Body of pancreas (tissue), 4 donors: Measurements from ENCODE around the gene COL23A1.

Experiments
- POLR2A ChIP-seq, 3 donors: fragments of 450-650 bp; IDR thresholded peaks; one replicate each; pipeline ENCODE4 v1.6.1; 2016; ENCODE audit warnings: antibody characterized with exemption in 3 of 3, mild to moderate bottlenecking in 2 of 3
- TF ChIP-seq, protein P1 (sequence below), 7 experiments: fragments of 450-650 bp in 4 of 7; fragments of 200-600 bp in 3 of 7; sonication (generic) in 3 of 7; IDR thresholded peaks; one replicate each; pipeline ENCODE4 v1.5.1; 2016 to 2019; ENCODE audit warnings: antibody characterized with exemption in 7 of 7

DNA sequence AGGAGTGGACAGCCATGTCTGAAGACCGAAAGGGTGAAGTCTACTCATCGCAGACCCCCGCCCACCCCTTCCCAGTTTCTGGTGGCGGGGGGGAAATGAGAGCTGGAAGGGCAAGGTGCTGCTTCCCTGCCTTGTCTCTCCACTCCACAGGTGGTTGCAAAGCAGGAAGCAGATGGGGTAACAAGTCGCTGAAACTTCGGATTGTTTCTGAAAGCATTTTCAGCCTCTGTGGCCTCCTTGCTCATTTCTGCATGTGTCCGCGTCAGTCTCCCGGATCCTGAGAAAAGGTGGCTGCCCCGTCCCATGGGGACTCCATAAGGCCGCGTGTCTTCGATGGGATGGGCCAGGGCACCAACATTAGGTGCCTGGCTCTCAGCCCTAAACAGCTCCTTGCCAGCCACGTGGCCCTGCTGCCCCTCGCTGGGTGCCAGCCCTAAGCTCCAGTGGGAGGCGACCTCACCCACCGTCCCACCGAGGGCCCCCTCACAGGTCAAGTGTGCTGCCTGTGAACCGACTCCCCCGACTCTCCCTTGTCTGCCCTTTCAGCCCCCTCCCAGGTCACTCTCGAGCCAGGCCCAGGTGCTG is 358.6 kb downstream of the COL23A1 start:
- TF ChIP-seq, protein P1, sequence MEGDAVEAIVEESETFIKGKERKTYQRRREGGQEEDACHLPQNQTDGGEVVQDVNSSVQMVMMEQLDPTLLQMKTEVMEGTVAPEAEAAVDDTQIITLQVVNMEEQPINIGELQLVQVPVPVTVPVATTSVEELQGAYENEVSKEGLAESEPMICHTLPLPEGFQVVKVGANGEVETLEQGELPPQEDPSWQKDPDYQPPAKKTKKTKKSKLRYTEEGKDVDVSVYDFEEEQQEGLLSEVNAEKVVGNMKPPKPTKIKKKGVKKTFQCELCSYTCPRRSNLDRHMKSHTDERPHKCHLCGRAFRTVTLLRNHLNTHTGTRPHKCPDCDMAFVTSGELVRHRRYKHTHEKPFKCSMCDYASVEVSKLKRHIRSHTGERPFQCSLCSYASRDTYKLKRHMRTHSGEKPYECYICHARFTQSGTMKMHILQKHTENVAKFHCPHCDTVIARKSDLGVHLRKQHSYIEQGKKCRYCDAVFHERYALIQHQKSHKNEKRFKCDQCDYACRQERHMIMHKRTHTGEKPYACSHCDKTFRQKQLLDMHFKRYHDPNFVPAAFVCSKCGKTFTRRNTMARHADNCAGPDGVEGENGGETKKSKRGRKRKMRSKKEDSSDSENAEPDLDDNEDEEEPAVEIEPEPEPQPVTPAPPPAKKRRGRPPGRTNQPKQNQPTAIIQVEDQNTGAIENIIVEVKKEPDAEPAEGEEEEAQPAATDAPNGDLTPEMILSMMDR (IDR thresholded peaks at IDR 0.05): no peak
- TF ChIP-seq POLR2A (IDR thresholded peaks at IDR 0.05): no peak
